PC-9 (cell line): ENCODE results near the gene RNASE7. TPM values are rescaled to one million over a fixed set of nuclear protein-coding genes. Genes with fewer than 3 reads are reported as not detected.

ENCODE experiments used
- BruUV-seq: library from RNA; stranded (reverse); fragments of 400-500 nt; replicated peaks from 2 replicates; lab custom pipeline; 2021; lab: Mats Ljungman, UMichigan
- CTCF ChIA-PET: fragments of 300-600 bp; sonication (Branson Sonifier 250); formaldehyde crosslinking; loops from one replicate; lab custom pipeline; 2022; ENCODE audit warnings: antibody characterized with exemption; lab: Charles Lee
- POLR2A ChIA-PET: fragments of 300-600 bp; sonication (Branson Sonifier 250); formaldehyde crosslinking; loops from one replicate; lab custom pipeline; 2022; ENCODE audit warnings: antibody characterized with exemption; ENCODE audit not compliant: unreplicated experiment; lab: Charles Lee
- DNase-seq, 2 experiments: peaks; one replicate each; pipeline versions ENCODE4 v3.0.0 to v3.0.0-alpha.2; 2015 to 2022; ENCODE audit warnings: mixed read lengths in 1 of 2
- H2AFZ ChIP-seq: fragments of 200-600 bp; sonication (generic); 2 replicates; pipeline ENCODE4 v1.8.1; 2017; ENCODE audit warnings: antibody characterized with exemption
- H3F3A ChIP-seq: fragments of 200-600 bp; sonication (generic); 2 replicates; pipeline ENCODE4 v1.8.1; 2017; ENCODE audit warnings: antibody characterized with exemption, mild to moderate bottlenecking, low read depth; ENCODE audit not compliant: insufficient read depth
- H3K27ac ChIP-seq: fragments of 200-600 bp; sonication (generic); 2 replicates; pipeline ENCODE4 v1.6.1; 2016; ENCODE audit warnings: mixed run types
- H3K27me3 ChIP-seq: fragments of 200-600 bp; sonication (generic); 2 replicates; pipeline ENCODE4 v1.6.1; 2016; ENCODE audit warnings: low read depth, mixed run types; ENCODE audit not compliant: insufficient read depth
- H3K36me3 ChIP-seq: fragments of 200-600 bp; sonication (generic); 2 replicates; pipeline ENCODE4 v1.6.1; 2016; ENCODE audit warnings: low read depth, mixed run types
- H3K4me1 ChIP-seq: fragments of 200-600 bp; sonication (generic); replicated peaks from 2 replicates; pipeline ENCODE4 v1.6.1; 2016; ENCODE audit warnings: mixed run types; ENCODE audit not compliant: insufficient read depth
- H3K4me2 ChIP-seq: fragments of 200-600 bp; sonication (generic); 2 replicates; pipeline ENCODE4 v1.6.1; 2017; ENCODE audit warnings: mixed run types
- H3K4me3 ChIP-seq: fragments of 200-600 bp; sonication (generic); 2 replicates; pipeline ENCODE4 v1.6.1; 2016; ENCODE audit warnings: mixed run types
- H3K79me2 ChIP-seq: fragments of 200-600 bp; sonication (generic); 2 replicates; pipeline ENCODE4 v1.6.1; 2017; ENCODE audit warnings: low read depth, mixed run types
- H3K9me2 ChIP-seq: fragments of 200-600 bp; sonication (generic); 2 replicates; pipeline ENCODE4 v1.8.1; 2017; ENCODE audit warnings: mild to moderate bottlenecking; ENCODE audit not compliant: insufficient read depth
- H3K9me3 ChIP-seq: fragments of 200-600 bp; sonication (generic); 2 replicates; pipeline ENCODE4 v1.8.1; 2016; ENCODE audit warnings: low read depth; ENCODE audit not compliant: insufficient read depth
- H4K20me1 ChIP-seq: fragments of 200-600 bp; sonication (generic); 2 replicates; pipeline ENCODE4 v1.8.1; 2017; ENCODE audit not compliant: insufficient read depth
- CTCF ChIP-seq: fragments of 200-600 bp; sonication (generic); conservative IDR thresholded peaks from 2 replicates; pipeline ENCODE4 v1.6.1; 2017; ENCODE audit warnings: mixed run types, antibody characterized with exemption, mild to moderate bottlenecking, moderate library complexity
- EZH2 ChIP-seq: fragments of 200-600 bp; sonication (generic); IDR thresholded peaks from 2 replicates; pipeline ENCODE4 v1.8.0; 2017; ENCODE audit warnings: antibody characterized with exemption, low read depth
- intact Hi-C: fragments of 100-400 bp; cut with micrococcal nuclease; formaldehyde crosslinking; loops from one replicate; pipeline ENCODE4 v1.10.0; 2022; ENCODE audit not compliant: unreplicated experiment
- microRNA-seq: library from miRNA; unstranded; fragments of <30 nt; microRNA quantifications from one replicate; pipeline ENCODE4 v1.2.0, GENCODE V29; 2021; ENCODE audit warnings: borderline number of aligned reads, borderline replicate concordance
- total RNA-seq: library from RNA; stranded (reverse); gene quantifications from 2 replicates; pipeline ENCODE4 v1.2.3, GENCODE V29; 2021

The RNASE7 gene
- total RNA-seq, 1 experiment from 2014 or later, result not detected

- CTCF ChIA-PET, result no interaction called here
- H3K4me3 ChIP-seq, result no peak overlapping the region
- H3K9me3 ChIP-seq, result no peaks in the 10 kb centered on the region
- H4K20me1 ChIP-seq, result no peaks in the 10 kb centered on the region
- intact Hi-C loops, result no loop called here
- H3K27ac ChIP-seq, result no peak overlapping the region
- BruUV-seq, result no TSS peak
- H3K36me3 ChIP-seq, result no peaks in the 10 kb centered on the region
- H3K79me2 ChIP-seq, result no peaks in the 10 kb centered on the region
- peak; percentile 94 for TF ChIP-seq CTCF
- TF ChIP-seq EZH2, result no peak
- no peaks in the 10 kb centered on the region for H3K9me2 ChIP-seq
- H3F3A ChIP-seq, result peaks cover 13% of the 10 kb centered on the region; the same call in 1 of the 2 replicates
- no peak overlapping the region for H3K4me2 ChIP-seq
- H2AFZ ChIP-seq, result no peak overlapping the region
- no peaks in the 10 kb centered on the region for H3K27me3 ChIP-seq
- POLR2A ChIA-PET, result no interaction called here
- DNase-seq, result peak in 1 of 2 experiments; percentile 55
- no peaks in the 10 kb centered on the region for H3K4me1 ChIP-seq
Measured at GRCh38 chr14:21092273-21093011, 50.3 kb downstream of the RNASE7 start.

GRCh38 chr14:21093018-21093417 is 50.9 kb downstream of the RNASE7 start:
- no peak for TF ChIP-seq EZH2
- TF ChIP-seq CTCF, result no peak
- Histone ChIP-seq H3K79me2 (no peaks in the 10 kb centered on the region), H3K9me2 (no peaks in the 10 kb centered on the region), H2AFZ (no peak overlapping the region), H3F3A (peaks cover 14% of the 10 kb centered on the region; the same call in 1 of the 2 replicates), H3K9me3 (no peaks in the 10 kb centered on the region), H3K4me3 (no peak overlapping the region), H3K4me2 (no peak overlapping the region), H4K20me1 (no peaks in the 10 kb centered on the region), H3K27ac (no peak overlapping the region), H3K27me3 (no peaks in the 10 kb centered on the region), H3K4me1 (no peaks in the 10 kb centered on the region), H3K36me3 (no peaks in the 10 kb centered on the region)
- POLR2A ChIA-PET, result no interaction called here
- DNase-seq, result no peak
- CTCF ChIA-PET, result no interaction called here
- intact Hi-C loops, result no loop called here
- no TSS peak for BruUV-seq

Small RNA genes lying within 50 kb of the gene (microRNA-seq; reads per million reads assigned to microRNA genes)
- not detected for gene MIR6717

Other genes with a start within 250 kb of the RNASE7 start
- gene RNASE1, start 239.5 kb upstream of the RNASE7 start, total RNA-seq, result 32.2 and 47.4 TPM in 2 replicates
- not detected in 2 replicates for gene RNASE3, start 151.0 kb upstream of the RNASE7 start, total RNA-seq
- not detected in 2 replicates for gene RNASE2, start 86.9 kb upstream of the RNASE7 start, total RNA-seq
- gene METTL17, start 52.4 kb upstream of the RNASE7 start, total RNA-seq, result 40.9 and 51.2 TPM in 2 replicates
- gene SLC39A2, start 43.1 kb upstream of the RNASE7 start, total RNA-seq, result 0.35 and 0.68 TPM in 2 replicates
- 12.2 and 14.6 TPM in 2 replicates for gene NDRG2, start 17.3 kb upstream of the RNASE7 start, total RNA-seq
- not detected in 2 replicates for gene TPPP2, start 12.1 kb upstream of the RNASE7 start, total RNA-seq
- gene RNASE13, start 7.6 kb upstream of the RNASE7 start, total RNA-seq, result not detected in 2 replicates
- not detected in 2 replicates for gene RNASE8, start 15.5 kb downstream of the RNASE7 start, total RNA-seq
- 12.7 and 13.0 TPM in 2 replicates for gene ARHGEF40, start 27.9 kb downstream of the RNASE7 start, total RNA-seq
- gene ZNF219, start 56.3 kb downstream of the RNASE7 start, total RNA-seq, result 23.0 and 25.3 TPM in 2 replicates
- gene TMEM253, start 58.7 kb downstream of the RNASE7 start, total RNA-seq, result 0.35 and 1.4 TPM in 2 replicates
- gene OR5AU1, start 113.7 kb downstream of the RNASE7 start, total RNA-seq, result not detected in 2 replicates
- 486 and 550 TPM in 2 replicates for gene HNRNPC, start 227.1 kb downstream of the RNASE7 start, total RNA-seq
- 0.75 and 2.1 TPM in 2 replicates for gene RPGRIP1, start 237.7 kb downstream of the RNASE7 start, total RNA-seq